ENCODE data around the gene COL23A1.

- TF ChIP-seq, protein P1, sequence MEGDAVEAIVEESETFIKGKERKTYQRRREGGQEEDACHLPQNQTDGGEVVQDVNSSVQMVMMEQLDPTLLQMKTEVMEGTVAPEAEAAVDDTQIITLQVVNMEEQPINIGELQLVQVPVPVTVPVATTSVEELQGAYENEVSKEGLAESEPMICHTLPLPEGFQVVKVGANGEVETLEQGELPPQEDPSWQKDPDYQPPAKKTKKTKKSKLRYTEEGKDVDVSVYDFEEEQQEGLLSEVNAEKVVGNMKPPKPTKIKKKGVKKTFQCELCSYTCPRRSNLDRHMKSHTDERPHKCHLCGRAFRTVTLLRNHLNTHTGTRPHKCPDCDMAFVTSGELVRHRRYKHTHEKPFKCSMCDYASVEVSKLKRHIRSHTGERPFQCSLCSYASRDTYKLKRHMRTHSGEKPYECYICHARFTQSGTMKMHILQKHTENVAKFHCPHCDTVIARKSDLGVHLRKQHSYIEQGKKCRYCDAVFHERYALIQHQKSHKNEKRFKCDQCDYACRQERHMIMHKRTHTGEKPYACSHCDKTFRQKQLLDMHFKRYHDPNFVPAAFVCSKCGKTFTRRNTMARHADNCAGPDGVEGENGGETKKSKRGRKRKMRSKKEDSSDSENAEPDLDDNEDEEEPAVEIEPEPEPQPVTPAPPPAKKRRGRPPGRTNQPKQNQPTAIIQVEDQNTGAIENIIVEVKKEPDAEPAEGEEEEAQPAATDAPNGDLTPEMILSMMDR (IDR thresholded peaks at IDR 0.05; ENCODE audit: low read length), result no peak
- TF ChIP-seq EZH2 (optimal IDR thresholded peaks at IDR 0.05; ENCODE audit: low read depth, low read length) (no peak), EZH2phosphoT487 (IDR thresholded peaks at IDR 0.05; ENCODE audit: low read length) (no peak)
Observed at GRCh38 chr5:178392386-178392785, 197.8 kb downstream of the COL23A1 start.

Measured in MM.1S (cell line).